SKM-1 treated with dmso at 0.1 percent for 144 hours (cell line): ENCODE data around the gene DTL.

Experiments
- DNase-seq: peaks from one replicate; lab custom pipeline; 2025; ENCODE audit not compliant: unreplicated experiment; lab: John Stamatoyannopoulos, UW

Gene DTL

GRCh38 chr1:212089560-212090163 is 54.1 kb downstream of the DTL start:
- no peak for DNase-seq

- DNase-seq, result no peak
These were observed 56.0 kb downstream of the DTL start for GRCh38 chr1:212091438-212092121.

DNA sequence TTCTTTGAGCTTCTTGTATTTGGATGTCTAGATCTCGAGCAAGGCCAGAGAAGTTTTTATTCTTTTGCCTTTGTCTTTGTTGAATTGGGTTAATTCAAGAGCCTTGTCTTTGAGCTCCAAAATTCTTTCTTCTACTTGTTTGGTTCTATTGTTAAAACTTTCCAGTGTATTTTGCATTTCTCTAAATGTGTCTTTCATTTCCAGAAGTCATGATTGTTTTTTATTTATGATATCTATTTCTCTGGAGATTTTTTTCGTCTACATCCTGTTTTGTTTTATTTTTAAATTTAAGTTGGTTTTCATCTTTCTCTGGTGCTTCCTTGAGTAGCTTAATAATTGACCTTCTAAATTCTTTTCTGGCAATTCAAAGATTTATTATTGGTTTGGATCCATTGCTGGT is 61.8 kb downstream of the DTL start:
- DNase-seq, result no peak

- no peak for DNase-seq
These were observed 62.8 kb downstream of the DTL start for GRCh38 chr1:212098310-212098709.

GRCh38 chr1:212098771-212099170 is 63.2 kb downstream of the DTL start:
- DNase-seq, result no peak

DNA sequence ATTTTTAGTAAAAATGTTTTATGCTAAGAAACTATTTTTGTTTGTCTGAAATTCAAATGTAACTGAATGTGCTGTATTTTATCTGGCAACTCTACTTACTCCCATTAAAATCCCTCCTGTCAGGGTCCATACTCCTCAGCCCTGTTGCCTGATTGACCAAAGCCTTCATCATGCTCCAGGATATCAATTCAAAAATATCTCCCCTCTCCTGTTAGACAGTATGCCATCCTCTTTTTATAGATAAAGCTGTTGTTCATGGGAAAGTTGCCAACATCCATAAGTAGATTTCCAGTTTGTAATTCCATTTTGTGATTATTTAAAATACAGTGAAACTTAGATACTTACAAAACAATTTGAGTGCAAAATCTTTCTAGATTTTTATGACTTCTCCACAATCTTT is 65.7 kb downstream of the DTL start:
- DNase-seq, result no peak

DNA sequence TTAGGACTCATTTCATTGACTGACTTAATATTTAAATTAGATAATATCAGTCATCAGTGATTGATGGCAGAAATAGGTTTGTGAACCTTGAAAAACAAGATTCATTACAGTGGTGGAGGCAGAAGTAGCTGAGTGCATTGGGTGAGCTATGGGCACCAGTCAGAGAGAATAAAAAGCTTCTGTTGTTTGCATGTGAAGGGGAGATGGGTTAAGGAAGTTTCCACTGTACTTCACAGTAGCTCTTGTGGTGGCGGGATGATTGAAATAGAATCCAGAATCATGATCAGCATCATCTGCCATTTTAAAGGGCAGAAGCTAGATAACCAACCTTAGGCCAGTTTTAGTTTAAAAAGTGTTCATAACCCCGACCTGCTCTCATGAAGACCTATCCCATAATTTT is 66.2 kb downstream of the DTL start:
- DNase-seq, result no peak

DNA sequence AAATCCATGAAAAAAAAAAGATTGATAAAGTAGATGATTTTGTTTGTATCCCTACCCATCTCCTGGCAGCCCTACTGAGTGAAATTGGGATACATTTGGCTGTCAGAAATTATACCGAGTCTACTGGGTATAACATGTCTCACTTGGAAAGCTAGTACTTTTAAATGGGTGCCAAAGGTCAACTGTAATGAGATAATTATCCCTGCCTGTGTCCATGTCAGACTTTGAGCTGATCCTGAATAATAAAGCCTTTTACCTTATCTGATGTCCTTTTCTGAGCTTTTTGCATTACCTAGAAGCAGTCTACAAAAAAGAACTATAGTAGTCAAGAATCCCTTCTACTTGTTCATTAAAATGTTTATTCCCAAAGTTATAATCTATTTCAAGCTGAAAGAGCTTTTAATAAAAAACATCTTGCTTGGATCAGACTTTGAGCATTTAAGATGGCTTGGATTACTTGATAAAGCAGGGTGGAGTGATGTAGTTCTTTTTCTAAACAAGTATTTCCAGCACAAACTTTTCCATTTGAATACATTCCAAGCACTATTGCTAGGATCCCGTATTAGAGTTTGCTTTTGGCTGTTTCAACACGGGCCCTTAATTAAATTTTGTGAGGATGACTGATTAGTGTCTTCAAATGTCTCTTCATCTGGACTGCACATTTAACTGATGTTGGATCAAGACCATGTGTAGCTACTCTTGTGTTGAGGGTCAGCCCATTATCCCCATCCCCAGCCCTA is 69.2 kb downstream of the DTL start:
- no peak for DNase-seq

- no peak for DNase-seq
These were observed 70.8 kb downstream of the DTL start for GRCh38 chr1:212106286-212106792.

GRCh38 chr1:212107481-212107880 is 71.9 kb downstream of the DTL start:
- DNase-seq, result no peak

GRCh38 chr1:212108187-212108586 is 72.6 kb downstream of the DTL start:
- no peak for DNase-seq

GRCh38 chr1:212108981-212109380 is 73.4 kb downstream of the DTL start:
- DNase-seq, result no peak

- DNase-seq, result peak; percentile 78
These were observed 74.2 kb downstream of the DTL start for GRCh38 chr1:212109728-212110127.

DNA sequence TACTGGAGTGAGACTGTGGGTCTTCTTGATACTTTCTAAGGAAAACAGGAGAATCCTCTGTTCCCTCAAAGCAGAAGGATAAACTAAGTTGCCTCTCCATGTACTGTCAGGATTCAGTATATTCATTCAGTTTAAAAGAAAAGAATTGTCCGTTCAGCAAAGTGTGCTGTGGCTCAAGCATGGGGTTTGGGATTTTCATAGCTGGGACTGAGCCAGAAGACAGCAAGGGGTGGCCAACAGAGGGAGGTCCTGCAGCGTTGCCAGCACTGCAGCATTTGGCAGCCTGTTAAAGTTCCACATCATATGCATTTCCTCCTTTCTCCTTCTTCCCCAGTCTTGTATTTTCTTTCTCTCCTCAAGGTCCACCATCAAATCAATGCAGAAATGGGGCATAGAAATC is 75.1 kb downstream of the DTL start:
- no peak for DNase-seq

DNA sequence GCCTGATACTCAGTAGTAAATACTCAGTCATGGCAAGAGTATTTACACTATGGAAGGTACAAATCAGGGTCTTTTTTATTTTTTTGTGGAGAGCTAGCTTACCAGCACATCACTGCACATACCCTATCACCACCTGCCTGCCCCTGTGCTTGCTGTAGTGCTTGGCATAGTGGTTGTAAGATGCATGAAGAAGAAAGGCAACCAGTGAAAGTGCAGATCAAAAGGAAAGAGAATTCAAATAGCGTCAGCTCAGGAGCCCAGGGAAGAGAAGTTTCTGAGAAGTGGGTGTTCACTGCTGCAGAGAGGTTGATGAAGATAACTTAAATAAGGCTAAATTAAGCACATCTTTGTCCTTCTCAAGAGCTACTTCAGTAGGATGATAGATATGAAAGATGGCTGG is 76.0 kb downstream of the DTL start:
- no peak for DNase-seq

DNA sequence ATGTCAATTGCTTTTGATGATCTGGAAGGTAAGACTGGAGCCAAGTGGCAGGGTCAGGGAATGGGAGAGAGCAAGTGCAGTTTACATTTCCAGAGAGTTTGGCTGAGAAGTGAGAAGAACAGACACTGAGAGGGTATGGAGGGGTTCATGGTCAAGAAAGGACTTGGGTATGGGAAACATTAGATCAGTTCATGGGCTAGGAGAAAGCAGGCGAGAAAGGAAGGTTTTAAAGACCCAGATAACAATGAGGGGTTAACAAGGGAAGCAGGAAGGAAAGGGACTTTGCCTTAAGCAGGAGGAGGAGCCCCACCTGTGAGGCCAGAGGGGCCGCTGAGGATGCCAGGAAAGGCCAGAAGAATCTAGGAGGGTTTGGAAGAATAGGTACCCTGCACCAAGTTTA is 78.2 kb downstream of the DTL start:
- DNase-seq, result no peak

GRCh38 chr1:212118167-212118871 is 82.8 kb downstream of the DTL start:
- no peak for DNase-seq

- no peak for DNase-seq
These were observed 83.3 kb downstream of the DTL start for GRCh38 chr1:212118872-212119260.

- DNase-seq, result no peak
These were observed 83.9 kb downstream of the DTL start for GRCh38 chr1:212119397-212119837.

- no peak for DNase-seq
These were observed 84.3 kb downstream of the DTL start for GRCh38 chr1:212119863-212120262.

- no peak for DNase-seq
These were observed 86.2 kb downstream of the DTL start for GRCh38 chr1:212121779-212122178.
